ENCODE results near the gene DMRT2. TPM values are rescaled to one million over a fixed set of nuclear protein-coding genes. Genes with fewer than 3 reads are reported as not detected.

Gene DMRT2
- total RNA-seq, 1 donor from 2014 or later, result 11.4 TPM

- Mint-ChIP-seq H3K27me3 (peaks cover 23% of the 10 kb centered on the region), H3K9me3 (peaks cover 5% of the 10 kb centered on the region), H3K4me1 (ENCODE audit: unreplicated experiment) (peaks cover 22% of the 10 kb centered on the region), H3K27ac (no peak overlapping the region), H3K36me3 (no peaks in the 10 kb centered on the region), H3K4me3 (no peak overlapping the region)
- DNase-seq (ENCODE audit: extremely low spot score, unreplicated experiment), result no peak
- TF ChIP-seq, protein P1, sequence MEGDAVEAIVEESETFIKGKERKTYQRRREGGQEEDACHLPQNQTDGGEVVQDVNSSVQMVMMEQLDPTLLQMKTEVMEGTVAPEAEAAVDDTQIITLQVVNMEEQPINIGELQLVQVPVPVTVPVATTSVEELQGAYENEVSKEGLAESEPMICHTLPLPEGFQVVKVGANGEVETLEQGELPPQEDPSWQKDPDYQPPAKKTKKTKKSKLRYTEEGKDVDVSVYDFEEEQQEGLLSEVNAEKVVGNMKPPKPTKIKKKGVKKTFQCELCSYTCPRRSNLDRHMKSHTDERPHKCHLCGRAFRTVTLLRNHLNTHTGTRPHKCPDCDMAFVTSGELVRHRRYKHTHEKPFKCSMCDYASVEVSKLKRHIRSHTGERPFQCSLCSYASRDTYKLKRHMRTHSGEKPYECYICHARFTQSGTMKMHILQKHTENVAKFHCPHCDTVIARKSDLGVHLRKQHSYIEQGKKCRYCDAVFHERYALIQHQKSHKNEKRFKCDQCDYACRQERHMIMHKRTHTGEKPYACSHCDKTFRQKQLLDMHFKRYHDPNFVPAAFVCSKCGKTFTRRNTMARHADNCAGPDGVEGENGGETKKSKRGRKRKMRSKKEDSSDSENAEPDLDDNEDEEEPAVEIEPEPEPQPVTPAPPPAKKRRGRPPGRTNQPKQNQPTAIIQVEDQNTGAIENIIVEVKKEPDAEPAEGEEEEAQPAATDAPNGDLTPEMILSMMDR (conservative IDR thresholded peaks at IDR 0.05), result no peak
These were observed 51.9 kb downstream of the DMRT2 start for GRCh38 chr9:1101846-1102641.

- H3K27me3 Mint-ChIP-seq, result peaks cover 23% of the 10 kb centered on the region
- peak overlapping the region; percentile 16 for H3K4me3 Mint-ChIP-seq
- TF ChIP-seq, protein P1 (conservative IDR thresholded peaks at IDR 0.05), result no peak
- H3K9me3 Mint-ChIP-seq, result peaks cover 5% of the 10 kb centered on the region
- no peaks in the 10 kb centered on the region for H3K36me3 Mint-ChIP-seq
- DNase-seq (ENCODE audit: extremely low spot score, unreplicated experiment), result no peak
- H3K27ac Mint-ChIP-seq, result no peak overlapping the region
- peaks cover 22% of the 10 kb centered on the region for H3K4me1 Mint-ChIP-seq (ENCODE audit: unreplicated experiment)
These were observed 52.4 kb downstream of the DMRT2 start for GRCh38 chr9:1102642-1102970.

Other genes with a start within 250 kb of the DMRT2 start
- not detected in 2 replicates for gene DMRT1, start 208.7 kb upstream of the DMRT2 start, total RNA-seq (ENCODE audit: low replicate concordance)
- 0.74 and 0.80 TPM in 2 replicates for gene DMRT3, start 73.7 kb upstream of the DMRT2 start, total RNA-seq (ENCODE audit: low replicate concordance)